Measurements from ENCODE around the gene EPS15.

EPS15 gene

DNA sequence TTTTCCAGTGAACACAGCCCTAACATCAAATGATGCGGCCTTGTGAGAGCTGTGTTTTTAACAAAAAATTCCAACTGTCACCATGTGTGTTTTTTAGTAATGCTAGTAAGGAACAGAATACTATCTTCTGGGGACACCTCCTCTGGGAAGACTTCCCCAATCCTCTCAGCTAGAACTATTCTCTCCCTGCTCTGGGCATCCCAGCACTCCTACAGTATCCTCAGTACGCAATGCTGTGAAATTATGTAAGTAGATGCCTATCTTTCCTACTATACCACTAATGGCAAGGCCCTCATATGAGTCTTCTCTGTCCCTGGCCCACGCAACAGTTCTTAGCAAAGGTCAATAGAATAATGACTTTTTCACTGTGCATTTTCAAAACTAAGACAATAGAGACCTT lies 169.2 kb downstream of the EPS15 start:
- H3K4me3 ChIP-seq (ENCODE audit: low read length): no peak overlapping the region
- WGBS (ENCODE audit: insufficient coverage, insufficient read length): no CpG with 5 or more reads among the region's 3 CpGs
- DNase-seq (ENCODE audit: low read depth, low spot score): no peak
- no peaks in the 10 kb centered on the region for H3K9me3 ChIP-seq (ENCODE audit: control insufficient read depth, insufficient read depth, low read length)
- H3K27me3 ChIP-seq (ENCODE audit: control insufficient read depth, insufficient read depth, low read length): no peaks in the 10 kb centered on the region
- peaks cover 3% of the 10 kb centered on the region; the same call in 1 of the 2 replicates for H3K4me1 ChIP-seq (ENCODE audit: control insufficient read depth, insufficient read depth, low read length)
- no peak overlapping the region for H3K27ac ChIP-seq (ENCODE audit: low read length)
- no peaks in the 10 kb centered on the region for H3K36me3 ChIP-seq (ENCODE audit: control insufficient read depth, insufficient read depth, low read length)

DNA sequence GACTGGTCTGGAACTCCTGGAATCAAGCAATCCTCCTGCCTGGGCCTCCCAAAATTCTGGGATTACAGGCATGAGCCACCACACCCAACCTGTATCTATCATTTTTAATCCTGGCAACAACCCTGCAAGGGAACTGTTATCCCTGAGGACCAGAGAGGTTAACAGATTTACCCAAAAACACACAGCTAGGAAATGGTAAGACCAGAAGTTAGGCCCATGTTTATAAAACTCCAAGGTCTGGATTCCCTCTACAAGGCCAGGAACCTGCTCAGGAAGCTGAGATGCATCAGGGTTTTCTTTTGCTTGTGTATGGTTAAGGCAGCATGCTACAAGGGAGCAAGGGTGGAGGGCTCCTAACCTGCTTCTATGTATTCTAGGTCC lies 170.9 kb downstream of the EPS15 start:
- Histone ChIP-seq H3K9me3 (ENCODE audit: control insufficient read depth, insufficient read depth, low read length) (no peaks in the 10 kb centered on the region), H3K27ac (ENCODE audit: low read length) (no peak overlapping the region), H3K4me3 (ENCODE audit: low read length) (no peak overlapping the region), H3K27me3 (ENCODE audit: control insufficient read depth, insufficient read depth, low read length) (peaks cover 3% of the 10 kb centered on the region; the same call in 1 of the 2 replicates), H3K36me3 (ENCODE audit: control insufficient read depth, insufficient read depth, low read length) (no peaks in the 10 kb centered on the region), H3K4me1 (ENCODE audit: control insufficient read depth, insufficient read depth, low read length) (peaks cover 7% of the 10 kb centered on the region)
- DNase-seq (ENCODE audit: low read depth, low spot score): no peak

DNA sequence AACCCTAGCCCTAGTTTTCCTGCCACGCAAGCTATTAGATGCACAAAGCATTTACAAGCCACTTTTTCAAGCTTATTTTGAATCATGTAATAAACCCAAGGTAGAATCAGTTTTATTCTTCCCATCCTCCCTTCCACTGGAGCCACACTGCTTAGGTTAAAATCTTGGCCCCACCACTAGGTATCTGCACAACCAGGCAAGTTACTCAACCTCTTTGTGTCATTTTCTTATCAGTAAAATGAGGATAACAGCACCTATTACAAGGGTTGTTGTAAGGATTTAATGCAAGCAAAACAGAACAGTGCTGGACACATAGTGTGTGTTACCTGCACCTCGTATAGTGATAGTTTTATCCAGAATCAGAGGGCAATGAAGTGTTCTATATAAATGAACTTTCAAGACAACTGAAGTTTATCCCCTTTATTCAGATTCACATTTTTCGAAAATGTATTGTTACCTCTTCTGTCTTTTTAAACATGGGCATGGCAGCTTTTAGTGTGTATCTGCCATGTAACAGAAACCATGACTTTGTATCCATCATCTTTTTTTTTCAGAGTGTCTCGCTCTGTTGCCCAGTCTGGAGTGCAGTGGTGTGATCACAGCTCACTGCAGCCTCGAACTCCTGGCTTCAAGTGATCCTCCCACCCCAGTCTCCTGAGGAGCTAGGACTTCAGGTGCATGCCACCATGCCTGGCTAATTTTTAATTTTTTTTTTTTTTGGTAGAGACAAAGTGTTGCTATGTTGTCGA lies 171.5 kb downstream of the EPS15 start:
- peaks cover 3% of the 10 kb centered on the region; the same call in 1 of the 2 replicates for H3K27me3 ChIP-seq (ENCODE audit: control insufficient read depth, insufficient read depth, low read length)
- H3K9me3 ChIP-seq (ENCODE audit: control insufficient read depth, insufficient read depth, low read length): no peaks in the 10 kb centered on the region
- WGBS (ENCODE audit: insufficient coverage, insufficient read length): no CpG with 5 or more reads among the region's 6 CpGs
- no peak for DNase-seq (ENCODE audit: low read depth, low spot score)
- H3K4me3 ChIP-seq (ENCODE audit: low read length): no peak overlapping the region
- H3K27ac ChIP-seq (ENCODE audit: low read length): no peak overlapping the region
- no peaks in the 10 kb centered on the region for H3K36me3 ChIP-seq (ENCODE audit: control insufficient read depth, insufficient read depth, low read length)
- peaks cover 7% of the 10 kb centered on the region for H3K4me1 ChIP-seq (ENCODE audit: control insufficient read depth, insufficient read depth, low read length)

DNA sequence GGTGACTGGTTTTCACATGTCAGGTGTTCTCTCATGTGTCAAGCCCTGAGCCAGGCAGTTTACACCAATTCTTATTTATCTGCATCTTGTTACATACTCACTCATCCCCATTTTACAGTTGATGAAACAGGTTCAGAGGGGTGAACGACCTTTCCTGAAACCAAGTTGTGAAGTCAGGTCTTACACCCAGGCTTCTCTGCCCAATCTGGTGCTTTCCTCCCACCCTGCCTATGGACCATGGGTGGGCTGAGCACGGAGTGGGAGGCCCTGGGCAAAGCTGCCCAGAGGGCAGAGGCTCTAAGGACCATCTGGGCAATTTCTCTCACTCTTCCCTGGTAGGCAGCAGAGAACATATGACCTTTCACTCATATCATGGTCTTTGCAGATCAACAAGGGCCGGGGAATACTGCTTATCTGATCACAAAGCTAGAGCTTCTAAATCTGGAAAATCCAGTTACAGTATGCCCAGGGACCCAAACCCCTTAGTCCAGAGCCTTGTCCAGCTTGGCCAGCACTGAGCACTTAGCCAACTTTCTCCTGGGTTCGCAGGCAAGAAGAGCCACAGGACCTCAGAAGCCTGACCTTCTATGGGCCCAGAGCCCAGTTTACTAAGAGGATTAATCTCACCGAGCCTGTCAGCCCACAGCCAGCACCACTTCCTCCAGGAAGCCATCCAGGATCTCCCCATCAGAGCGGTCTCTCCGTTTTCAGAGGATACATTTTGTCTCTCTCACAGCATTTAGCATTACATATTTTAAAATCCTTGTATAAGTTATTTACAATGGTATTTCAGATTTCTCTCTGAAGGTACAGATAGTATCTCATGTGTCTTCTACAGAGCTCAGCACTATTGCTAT lies 172.8 kb downstream of the EPS15 start:
- H3K9me3 ChIP-seq (ENCODE audit: control insufficient read depth, insufficient read depth, low read length): no peaks in the 10 kb centered on the region
- DNase-seq (ENCODE audit: low read depth, low spot score): no peak
- H3K36me3 ChIP-seq (ENCODE audit: control insufficient read depth, insufficient read depth, low read length): no peaks in the 10 kb centered on the region
- peaks cover 7% of the 10 kb centered on the region for H3K4me1 ChIP-seq (ENCODE audit: control insufficient read depth, insufficient read depth, low read length)
- H3K27ac ChIP-seq (ENCODE audit: low read length): no peak overlapping the region
- no peak overlapping the region for H3K4me3 ChIP-seq (ENCODE audit: low read length)
- peaks cover 3% of the 10 kb centered on the region; the same call in 1 of the 2 replicates for H3K27me3 ChIP-seq (ENCODE audit: control insufficient read depth, insufficient read depth, low read length)
- WGBS (ENCODE audit: insufficient coverage, insufficient read length): no CpG with 5 or more reads among the region's 7 CpGs

DNA sequence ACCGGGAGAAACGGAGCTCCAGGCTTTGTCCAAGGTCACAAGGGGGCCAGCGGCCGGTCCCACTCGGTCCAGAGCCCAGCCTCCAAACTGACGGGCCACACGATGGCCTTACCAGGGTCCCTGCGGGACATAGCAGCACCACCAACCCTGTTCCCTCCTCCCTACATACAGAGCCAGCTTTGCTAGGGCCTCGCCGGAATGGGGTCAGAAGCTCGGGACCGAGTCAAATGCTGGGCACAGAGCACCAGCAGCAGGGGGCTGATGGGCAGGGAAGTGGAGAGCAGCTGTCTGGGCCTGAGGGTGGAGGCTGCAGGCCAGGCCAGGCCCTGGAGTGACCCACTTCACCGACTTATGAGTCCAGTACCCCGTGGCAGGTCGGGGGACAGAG lies 173.8 kb downstream of the EPS15 start:
- Histone ChIP-seq H3K4me3 (ENCODE audit: low read length) (no peak overlapping the region; the same call in 1 of the 2 replicates), H3K4me1 (ENCODE audit: control insufficient read depth, insufficient read depth, low read length) (peaks cover 7% of the 10 kb centered on the region), H3K27me3 (ENCODE audit: control insufficient read depth, insufficient read depth, low read length) (peaks cover 3% of the 10 kb centered on the region; the same call in 1 of the 2 replicates), H3K9me3 (ENCODE audit: control insufficient read depth, insufficient read depth, low read length) (no peaks in the 10 kb centered on the region), H3K27ac (ENCODE audit: low read length) (no peak overlapping the region), H3K36me3 (ENCODE audit: control insufficient read depth, insufficient read depth, low read length) (no peaks in the 10 kb centered on the region)
- DNase-seq (ENCODE audit: low read depth, low spot score): no peak
- WGBS (ENCODE audit: insufficient coverage, insufficient read length): no CpG with 5 or more reads among the region's 15 CpGs

DNA sequence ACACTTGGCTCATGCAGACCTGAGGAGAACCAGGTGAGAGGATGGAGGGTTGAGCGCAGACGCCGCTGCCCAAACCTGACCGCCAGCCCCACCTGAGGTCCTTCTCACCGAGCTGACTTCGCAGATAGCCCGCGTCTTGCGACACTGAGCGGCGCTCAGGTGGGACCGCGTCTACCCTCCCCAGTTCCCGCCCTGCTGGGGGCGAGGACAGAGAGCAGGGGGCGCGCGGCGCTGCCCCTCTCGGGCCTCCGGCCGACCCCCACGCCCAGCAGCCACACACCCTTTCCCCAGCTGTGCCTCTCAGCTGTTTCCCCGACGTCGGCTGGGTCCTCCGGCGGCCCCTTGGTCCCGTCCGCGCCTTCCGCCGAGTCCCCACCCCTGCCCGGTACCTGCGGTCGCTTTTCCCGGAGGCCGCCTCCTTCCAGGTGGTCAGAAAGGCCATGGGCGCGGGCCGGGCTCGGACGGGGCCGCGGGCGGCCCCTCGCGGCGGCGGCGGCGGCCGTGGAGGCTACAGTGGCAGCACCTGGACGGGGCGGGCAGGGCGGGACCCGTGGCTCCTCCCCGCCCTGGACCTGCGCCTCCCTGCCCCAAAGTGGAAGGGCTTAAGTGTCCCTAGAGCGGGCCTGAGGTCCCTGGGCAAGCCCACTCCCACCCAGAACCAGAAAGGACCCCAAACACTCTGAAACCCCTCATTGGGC lies 174.3 kb downstream of the EPS15 start:
- DNase-seq (ENCODE audit: low read depth, low spot score): no peak
- no CpG with 5 or more reads among the region's 60 CpGs for WGBS (ENCODE audit: insufficient coverage, insufficient read length)
- H3K9me3 ChIP-seq (ENCODE audit: control insufficient read depth, insufficient read depth, low read length): no peaks in the 10 kb centered on the region
- H3K4me1 ChIP-seq (ENCODE audit: control insufficient read depth, insufficient read depth, low read length): peaks cover 7% of the 10 kb centered on the region
- H3K27me3 ChIP-seq (ENCODE audit: control insufficient read depth, insufficient read depth, low read length): peaks cover 3% of the 10 kb centered on the region; the same call in 1 of the 2 replicates
- H3K27ac ChIP-seq (ENCODE audit: low read length): no peak overlapping the region
- H3K4me3 ChIP-seq (ENCODE audit: low read length): peak overlapping the region; percentile 58; the same call in 1 of the 2 replicates
- no peaks in the 10 kb centered on the region for H3K36me3 ChIP-seq (ENCODE audit: control insufficient read depth, insufficient read depth, low read length)

DNA sequence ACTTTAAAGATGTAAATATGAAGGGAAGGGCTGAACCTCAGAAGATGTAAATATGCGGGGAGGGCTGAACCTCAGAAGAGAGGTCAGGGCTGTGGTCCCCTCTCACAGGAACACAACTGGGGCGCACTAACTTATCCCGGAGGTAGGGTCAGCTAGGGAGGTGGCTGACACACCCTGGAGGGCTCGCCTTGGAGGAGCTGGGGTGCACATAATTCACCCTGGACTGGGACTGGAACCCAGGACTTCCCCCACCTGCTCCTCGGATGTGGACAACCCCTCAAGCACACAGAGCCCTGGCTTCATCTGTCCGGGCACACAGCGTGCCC lies 174.8 kb downstream of the EPS15 start:
- DNase-seq (ENCODE audit: low read depth, low spot score): no peak
- peaks cover 3% of the 10 kb centered on the region; the same call in 1 of the 2 replicates for H3K27me3 ChIP-seq (ENCODE audit: control insufficient read depth, insufficient read depth, low read length)
- H3K36me3 ChIP-seq (ENCODE audit: control insufficient read depth, insufficient read depth, low read length): no peaks in the 10 kb centered on the region
- H3K4me1 ChIP-seq (ENCODE audit: control insufficient read depth, insufficient read depth, low read length): peaks cover 7% of the 10 kb centered on the region
- H3K27ac ChIP-seq (ENCODE audit: low read length): no peak overlapping the region
- no peaks in the 10 kb centered on the region for H3K9me3 ChIP-seq (ENCODE audit: control insufficient read depth, insufficient read depth, low read length)
- WGBS (ENCODE audit: insufficient coverage, insufficient read length): no CpG with 5 or more reads among the region's 7 CpGs
- H3K4me3 ChIP-seq (ENCODE audit: low read length): peak overlapping the region; percentile 58; the same call in 1 of the 2 replicates

DNA sequence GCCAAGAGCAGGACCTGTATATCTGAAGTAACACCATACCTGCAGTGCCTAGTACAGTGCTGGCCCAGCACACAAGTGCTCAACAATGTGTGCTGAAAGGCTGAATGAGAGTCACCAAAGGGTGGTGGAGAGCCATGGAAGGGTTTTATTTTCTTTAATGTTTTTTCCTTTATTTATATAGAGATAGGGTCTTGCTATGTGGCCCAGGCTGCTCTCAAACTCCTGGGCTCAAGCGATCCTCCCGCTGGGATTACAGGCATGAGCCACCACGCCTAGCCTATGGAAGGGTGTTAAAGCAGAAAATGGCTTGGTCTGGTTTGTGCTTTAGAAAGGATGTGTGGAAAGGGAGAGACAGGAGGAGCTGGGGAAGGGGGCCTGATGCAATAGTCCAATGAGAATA lies 175.4 kb downstream of the EPS15 start:
- Histone ChIP-seq H3K27me3 (ENCODE audit: control insufficient read depth, insufficient read depth, low read length) (peaks cover 3% of the 10 kb centered on the region; the same call in 1 of the 2 replicates), H3K9me3 (ENCODE audit: control insufficient read depth, insufficient read depth, low read length) (no peaks in the 10 kb centered on the region), H3K4me3 (ENCODE audit: low read length) (no peak overlapping the region), H3K36me3 (ENCODE audit: control insufficient read depth, insufficient read depth, low read length) (no peaks in the 10 kb centered on the region), H3K27ac (ENCODE audit: low read length) (no peak overlapping the region), H3K4me1 (ENCODE audit: control insufficient read depth, insufficient read depth, low read length) (peaks cover 7% of the 10 kb centered on the region)
- DNase-seq (ENCODE audit: low read depth, low spot score): no peak
- WGBS (ENCODE audit: insufficient coverage, insufficient read length): no CpG with 5 or more reads among the region's 3 CpGs

DNA sequence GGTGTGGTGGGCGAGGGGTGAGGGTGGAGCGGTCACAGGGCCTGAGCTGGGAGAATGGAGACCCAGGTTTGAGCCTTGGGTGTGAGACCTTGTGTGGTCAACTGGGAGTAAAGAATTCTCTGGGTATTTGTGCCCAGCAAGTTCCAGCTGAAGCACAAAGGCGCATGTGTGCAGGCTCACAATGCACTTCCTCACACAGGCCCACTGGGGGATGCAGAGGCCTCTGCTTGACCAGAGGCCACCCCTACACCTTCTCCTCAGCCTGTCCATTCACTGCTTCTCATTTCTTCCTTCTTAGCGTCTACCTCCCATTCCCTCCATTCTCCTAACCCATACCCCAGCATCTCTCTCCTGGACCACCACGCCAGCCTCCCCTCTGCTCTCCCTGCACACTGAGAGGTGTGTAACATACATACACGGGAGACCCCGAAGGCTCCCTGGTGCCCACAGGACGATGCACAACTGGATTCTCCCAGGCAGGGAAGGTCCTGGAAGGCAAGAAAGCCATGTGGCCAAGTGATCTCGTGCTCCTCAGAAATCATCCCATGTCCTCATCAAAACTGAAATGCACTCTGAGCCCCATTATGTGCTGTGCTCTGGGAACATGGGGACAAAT lies 176.4 kb downstream of the EPS15 start:
- WGBS (ENCODE audit: insufficient coverage, insufficient read length): no CpG with 5 or more reads among the region's 9 CpGs
- H3K27ac ChIP-seq (ENCODE audit: low read length): no peak overlapping the region

More for the DNA sequence above, 176.4 kb downstream of the EPS15 start:
- H3K9me3 ChIP-seq (ENCODE audit: control insufficient read depth, insufficient read depth, low read length): no peaks in the 10 kb centered on the region
- peaks cover 3% of the 10 kb centered on the region; the same call in 1 of the 2 replicates for H3K27me3 ChIP-seq (ENCODE audit: control insufficient read depth, insufficient read depth, low read length)
- no peak for DNase-seq (ENCODE audit: low read depth, low spot score)
- no peak overlapping the region for H3K4me3 ChIP-seq (ENCODE audit: low read length)
- no peaks in the 10 kb centered on the region for H3K36me3 ChIP-seq (ENCODE audit: control insufficient read depth, insufficient read depth, low read length)
- peaks cover 7% of the 10 kb centered on the region for H3K4me1 ChIP-seq (ENCODE audit: control insufficient read depth, insufficient read depth, low read length)
